HepG2 (cell line): Measurements from ENCODE around the gene CTF1. TPM values are rescaled to one million over a fixed set of nuclear protein-coding genes. Genes with fewer than 3 reads are reported as not detected.

ENCODE experiments used
- CBX5 ChIP-seq: sonication (generic); formaldehyde crosslinking; IDR thresholded peaks from 2 replicates; pipeline ENCODE4 v1.4.0; 2020; ENCODE audit warnings: missing genetic modification reagents, borderline replicate concordance
- FUBP1 ChIP-seq: sonication (generic); formaldehyde crosslinking; IDR thresholded peaks from 2 replicates; pipeline ENCODE4 v1.5.1; 2020; ENCODE audit warnings: missing genetic modification reagents, mild to moderate bottlenecking, borderline replicate concordance
- GATA4 ChIP-seq: sonication (generic); IDR thresholded peaks from 2 replicates; pipeline ENCODE4 v1.6.1; 2016; ENCODE audit warnings: antibody characterized with exemption, low read depth, borderline replicate concordance
- GPN1 ChIP-seq: sonication (generic); formaldehyde crosslinking; IDR thresholded peaks from 2 replicates; pipeline ENCODE4 v1.5.1; 2020; ENCODE audit warnings: missing genetic modification reagents, borderline replicate concordance
- KLF13 ChIP-seq: sonication (generic); formaldehyde crosslinking; IDR thresholded peaks from 2 replicates; pipeline ENCODE4 v1.4.0; 2020; ENCODE audit warnings: mild to moderate bottlenecking, missing genetic modification reagents
- MTF2 ChIP-seq: sonication (generic); formaldehyde crosslinking; IDR thresholded peaks from 2 replicates; pipeline ENCODE4 v1.5.0; 2020; ENCODE audit warnings: missing genetic modification reagents, borderline replicate concordance
- NFYB ChIP-seq: sonication (generic); formaldehyde crosslinking; IDR thresholded peaks from 2 replicates; pipeline ENCODE4 v1.4.0; 2020; ENCODE audit warnings: missing genetic modification reagents
- RERE ChIP-seq: IDR thresholded peaks from 2 replicates; pipeline ENCODE4 v1.6.1; 2016; ENCODE audit warnings: low read depth, missing genetic modification reagents, missing compliant biosample characterization
- SAP130 ChIP-seq: IDR thresholded peaks from 2 replicates; pipeline ENCODE4 v1.6.1; 2016; ENCODE audit warnings: low read depth
- SOX6 ChIP-seq, 2 experiments: fragments of 450-650 bp in 1 of 2; sonication (generic) in 1 of 2; formaldehyde crosslinking in 1 of 2; IDR thresholded peaks; 2 replicates each; pipeline versions ENCODE4 v1.4.0 to v1.6.1; 2017 to 2020; ENCODE audit warnings: antibody characterized with exemption in 1 of 2, mild to moderate bottlenecking in 1 of 2, missing genetic modification reagents in 1 of 2
- U2AF1 ChIP-seq: fragments of 200-400 bp; formaldehyde crosslinking; optimal IDR thresholded peaks from 2 replicates; pipeline ENCODE3; 2017; ENCODE audit warnings: mild to moderate bottlenecking, low read depth, low read length
- ZBTB1 ChIP-seq: sonication (generic); formaldehyde crosslinking; IDR thresholded peaks from 2 replicates; pipeline ENCODE4 v1.4.0; 2020; ENCODE audit warnings: missing genetic modification reagents, borderline replicate concordance
- ZBTB42 ChIP-seq: sonication (generic); formaldehyde crosslinking; IDR thresholded peaks from 2 replicates; pipeline ENCODE4 v1.5.0; 2020; ENCODE audit warnings: mild to moderate bottlenecking, missing genetic modification reagents
- ZIK1 ChIP-seq: sonication (generic); formaldehyde crosslinking; IDR thresholded peaks from 2 replicates; pipeline ENCODE4 v1.5.0; 2020; ENCODE audit warnings: mild to moderate bottlenecking, low read depth, missing genetic modification reagents, borderline replicate concordance
- ZNF17 ChIP-seq: sonication (generic); formaldehyde crosslinking; IDR thresholded peaks from 2 replicates; pipeline ENCODE4 v1.5.0; 2020; ENCODE audit warnings: mild to moderate bottlenecking, missing genetic modification reagents
- ZNF264 ChIP-seq: sonication (generic); formaldehyde crosslinking; IDR thresholded peaks from 2 replicates; pipeline ENCODE4 v1.4.0; 2020; ENCODE audit warnings: missing genetic modification reagents
- ZNF496 ChIP-seq: sonication (generic); formaldehyde crosslinking; IDR thresholded peaks from 2 replicates; pipeline ENCODE4 v1.8.1; 2023; ENCODE audit warnings: mild to moderate bottlenecking, moderate library complexity, missing genetic modification reagents; ENCODE audit not compliant: insufficient replicate concordance
- ZNF549 ChIP-seq: sonication (generic); formaldehyde crosslinking; IDR thresholded peaks from 2 replicates; pipeline ENCODE4 v1.5.0; 2020; ENCODE audit warnings: missing genetic modification reagents
- polyA plus RNA-seq, 8 experiments: library from polyadenylated mRNA; depleted of rRNA in 3 of 8; stranded (reverse) in 7 of 8; unstranded in 1 of 8; fragments of >200 nt; fragmentation: Illumina TruSeq in 4 of 8; extraction: Trizol in 4 of 8; gene quantifications; 2 replicates each; pipeline versions ENCODE4 v1.2.1 to v1.2.3, GENCODE V29; 2011 to 2016; ENCODE audit warnings: low read depth in 4 of 8, missing spikeins in 1 of 8, mixed read lengths in 1 of 8; ENCODE audit not compliant: insufficient read depth in 1 of 8
- total RNA-seq, 5 experiments: library from RNA; depleted of rRNA; stranded (reverse); fragments of >200 nt; fragmentation: Illumina TruSeq; extraction: Trizol; gene quantifications; 2 replicates each; pipeline ENCODE4 v1.2.3, GENCODE V29; 2016; ENCODE audit warnings: low read depth in 1 of 5
- TF ChIP-seq, protein P1 (sequence below): sonication (generic); formaldehyde crosslinking; IDR thresholded peaks from 2 replicates; pipeline ENCODE4 v1.9.0; 2021; ENCODE audit warnings: missing genetic modification reagents, borderline replicate concordance
- TF ChIP-seq, protein P2 (sequence below): sonication (generic); formaldehyde crosslinking; IDR thresholded peaks from 2 replicates; pipeline ENCODE4 v1.8.1; 2023; ENCODE audit warnings: missing genetic modification reagents, inconsistent platforms, borderline replicate concordance

Gene CTF1
- total and polyA plus RNA-seq, 2 of the 13 experiments (the other 11 are each of a cell fraction or from before 2014, with no cell fraction given) = 0.13 to 1.8 TPM

DNA sequence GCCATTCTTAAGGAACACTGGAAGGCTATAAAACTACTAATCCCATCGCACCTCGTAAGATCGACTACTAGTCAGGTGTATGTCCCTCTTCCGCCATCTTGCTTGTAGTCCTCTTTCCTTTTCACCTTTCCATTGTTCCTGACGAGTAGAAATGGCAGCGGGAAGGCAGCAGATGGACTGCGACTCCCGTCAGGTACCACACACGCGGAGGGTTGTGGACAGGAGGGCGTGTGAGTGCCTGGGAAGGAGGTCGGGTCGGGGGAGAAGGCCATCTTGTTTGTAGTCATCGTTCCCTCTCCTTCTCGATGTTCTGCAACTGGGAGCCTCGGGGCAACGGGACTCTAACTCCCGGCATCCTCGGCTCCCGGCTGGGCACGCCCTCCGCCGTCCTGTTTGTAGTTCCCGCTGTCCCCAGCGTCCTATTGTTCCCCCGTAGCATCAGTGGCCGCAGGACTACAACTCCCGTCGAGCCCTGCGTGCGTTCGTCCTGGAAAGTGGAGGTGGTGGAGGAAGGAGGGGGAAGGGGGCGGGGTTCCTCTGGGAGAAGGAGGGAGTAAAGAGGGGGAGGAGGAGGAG lies 26.6 kb downstream of the CTF1 start (continued):
- 0 out of 2 replicates have a peak, but pooled peaks have one; percentile 46 for TF ChIP-seq GPN1 (CRISPR knock-in tag)
- no peak for TF ChIP-seq RERE (CRISPR knock-in tag)
- TF ChIP-seq, protein P1, sequence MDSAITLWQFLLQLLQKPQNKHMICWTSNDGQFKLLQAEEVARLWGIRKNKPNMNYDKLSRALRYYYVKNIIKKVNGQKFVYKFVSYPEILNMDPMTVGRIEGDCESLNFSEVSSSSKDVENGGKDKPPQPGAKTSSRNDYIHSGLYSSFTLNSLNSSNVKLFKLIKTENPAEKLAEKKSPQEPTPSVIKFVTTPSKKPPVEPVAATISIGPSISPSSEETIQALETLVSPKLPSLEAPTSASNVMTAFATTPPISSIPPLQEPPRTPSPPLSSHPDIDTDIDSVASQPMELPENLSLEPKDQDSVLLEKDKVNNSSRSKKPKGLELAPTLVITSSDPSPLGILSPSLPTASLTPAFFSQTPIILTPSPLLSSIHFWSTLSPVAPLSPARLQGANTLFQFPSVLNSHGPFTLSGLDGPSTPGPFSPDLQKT (CRISPR knock-in tag) = no peak
- TF ChIP-seq ZNF496 (CRISPR knock-in tag) = no peak
- TF ChIP-seq SOX6 (IDR thresholded peaks at IDR 0.05) = no peak
- TF ChIP-seq SOX6 (CRISPR knock-in tag; IDR thresholded peaks at IDR 0.05) = no peak; the same call in 1 of the 2 replicates
- TF ChIP-seq NFYB = peak; percentile 10; the same call in 1 of the 2 replicates
- no peak; the same call in 1 of the 2 replicates for TF ChIP-seq ZBTB42 (CRISPR knock-in tag)
- TF ChIP-seq, protein P2, sequence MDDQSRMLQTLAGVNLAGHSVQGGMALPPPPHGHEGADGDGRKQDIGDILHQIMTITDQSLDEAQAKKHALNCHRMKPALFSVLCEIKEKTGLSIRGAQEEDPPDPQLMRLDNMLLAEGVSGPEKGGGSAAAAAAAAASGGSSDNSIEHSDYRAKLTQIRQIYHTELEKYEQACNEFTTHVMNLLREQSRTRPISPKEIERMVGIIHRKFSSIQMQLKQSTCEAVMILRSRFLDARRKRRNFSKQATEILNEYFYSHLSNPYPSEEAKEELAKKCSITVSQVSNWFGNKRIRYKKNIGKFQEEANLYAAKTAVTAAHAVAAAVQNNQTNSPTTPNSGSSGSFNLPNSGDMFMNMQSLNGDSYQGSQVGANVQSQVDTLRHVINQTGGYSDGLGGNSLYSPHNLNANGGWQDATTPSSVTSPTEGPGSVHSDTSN (CRISPR knock-in tag) = no peak
- no peak for TF ChIP-seq ZNF264 (CRISPR knock-in tag)
- no peak for TF ChIP-seq ZBTB1 (CRISPR knock-in tag)
- TF ChIP-seq GATA4 = no peak
- peak; percentile 2; the same call in 1 of the 2 replicates for TF ChIP-seq SAP130 (CRISPR knock-in tag)
- TF ChIP-seq FUBP1 (CRISPR knock-in tag) = peak; percentile 37; the same call in 1 of the 2 replicates
- no peak for TF ChIP-seq MTF2 (CRISPR knock-in tag)
- no peak for TF ChIP-seq ZNF17 (CRISPR knock-in tag)
- no peak for TF ChIP-seq U2AF1
- TF ChIP-seq KLF13 (CRISPR knock-in tag) = no peak
- TF ChIP-seq ZIK1 (CRISPR knock-in tag) = no peak
- TF ChIP-seq ZNF549 (CRISPR knock-in tag) = no peak
- TF ChIP-seq CBX5 (CRISPR knock-in tag) = 0 out of 2 replicates have a peak, but pooled peaks have one; percentile 35
